Forelimb muscle (tissue), 1 donor: Measurements from ENCODE around the gene MBOAT2. TPM values are rescaled to one million over a fixed set of nuclear protein-coding genes. Genes with fewer than 3 reads are reported as not detected.
A peak's percentile ranks its signal among the peaks of the same experiment; 100 is the strongest.
"Not testable (repeated sequence)": the region's sequence is repeated elsewhere in the genome, so short reads cannot be mapped to it uniquely, and the experiment has no call there.

Source experiments
- DNase-seq: peaks from one replicate; pipeline ENCODE4 v3.0.0-alpha.2; 2013; ENCODE audit warnings: low read depth
- polyA plus RNA-seq: library from polyadenylated mRNA; unstranded; fragments of 120-200 nt; gene quantifications from one replicate; pipeline ENCODE4 v1.2.1, GENCODE V29; 2013; ENCODE audit not compliant: insufficient read length

The MBOAT2 gene
- polyA plus RNA-seq, 1 donor: 78.3 TPM

DNA sequence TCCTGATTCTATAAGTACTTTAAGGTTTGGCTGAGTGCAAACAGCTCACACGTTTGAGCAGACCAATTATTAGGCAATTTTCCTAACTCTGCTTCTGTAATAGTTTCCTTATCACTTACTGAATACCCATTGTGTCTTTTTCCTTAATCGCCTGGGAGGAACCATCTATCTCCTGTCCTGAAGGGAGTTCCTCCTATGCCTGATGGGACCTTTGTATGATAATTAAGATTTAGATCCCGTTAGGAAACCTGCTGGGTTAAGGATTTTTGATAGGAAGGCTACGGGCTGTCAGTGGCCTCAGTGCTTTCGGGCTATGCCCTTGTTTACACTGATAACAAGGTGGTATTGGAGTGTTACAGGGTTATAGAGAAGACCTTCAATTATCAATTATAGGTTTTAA, 106.8 kb downstream of the MBOAT2 start:
- not testable (repeated sequence) for DNase-seq

DNA sequence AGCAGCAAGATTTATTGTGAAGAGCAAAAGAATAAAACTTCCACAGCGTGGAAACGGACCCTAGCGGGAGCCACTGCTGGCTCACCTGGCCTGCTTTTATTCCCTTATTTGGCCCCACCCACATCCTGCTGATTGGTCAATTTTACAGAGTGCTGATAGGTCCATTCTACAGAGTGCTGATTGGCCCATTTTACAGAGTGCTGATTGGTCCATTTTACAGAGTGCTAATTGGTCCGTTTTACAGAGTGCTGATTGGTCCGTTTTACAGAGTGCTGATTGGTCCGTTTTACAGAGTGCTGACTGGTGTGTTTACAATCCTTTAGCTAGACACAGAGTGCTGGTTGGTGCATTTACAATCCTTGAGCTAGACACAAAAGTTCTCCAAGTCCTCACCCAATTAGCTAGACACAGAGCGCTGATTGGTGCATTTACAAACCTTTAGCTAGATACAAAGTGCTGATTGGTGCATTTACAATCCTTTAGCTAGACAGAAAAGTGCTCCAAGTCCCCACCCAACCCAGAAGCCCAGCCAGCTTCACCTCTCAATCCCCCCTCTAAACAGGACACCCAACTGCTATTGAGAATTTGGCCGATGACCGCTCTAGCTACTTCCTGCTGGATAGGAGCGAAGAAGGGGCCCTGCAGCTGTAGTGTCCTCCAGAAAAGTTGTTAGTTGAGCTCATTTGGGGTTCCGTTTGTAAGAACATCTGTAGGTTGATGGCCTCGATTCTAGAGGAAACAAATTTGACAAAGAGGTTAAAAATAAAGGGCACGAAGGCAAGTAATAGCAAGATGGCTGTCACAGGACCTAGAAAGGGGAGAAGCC, 108.2 kb downstream of the MBOAT2 start:
- DNase-seq: not testable (repeated sequence)

- no peak for DNase-seq
Observed at GRCh38 chr2:8893978-8894820, 109.3 kb downstream of the MBOAT2 start.

GRCh38 chr2:8893474-8893873, 110.0 kb downstream of the MBOAT2 start:
- DNase-seq: no peak

GRCh38 chr2:8892111-8892510, 111.4 kb downstream of the MBOAT2 start:
- no peak for DNase-seq

- DNase-seq: no peak
Observed at GRCh38 chr2:8889978-8890377, 113.5 kb downstream of the MBOAT2 start.

- no peak for DNase-seq
Observed at GRCh38 chr2:8888963-8889362, 114.5 kb downstream of the MBOAT2 start.

DNA sequence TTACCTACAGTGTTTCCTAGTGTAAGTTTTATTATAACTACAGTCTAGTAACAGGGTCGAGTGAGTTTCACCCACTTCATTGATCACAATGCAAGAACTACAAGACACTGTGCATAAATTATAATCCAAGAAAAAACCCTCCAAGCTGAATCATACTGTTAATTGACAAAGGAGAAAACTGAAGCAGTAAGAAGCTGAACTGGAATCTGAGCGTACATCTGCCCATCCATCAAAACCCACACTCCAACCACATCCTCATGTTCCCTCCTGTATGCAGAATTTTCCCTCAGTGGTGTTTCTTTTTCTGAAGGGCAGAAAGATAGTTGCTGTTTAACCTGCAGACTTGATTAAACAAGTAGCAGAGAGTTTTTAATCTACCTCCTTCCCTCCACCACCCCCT, 116.6 kb downstream of the MBOAT2 start:
- no peak for DNase-seq

- DNase-seq: no peak
Observed at GRCh38 chr2:8886202-8886518, 117.3 kb downstream of the MBOAT2 start.

DNA sequence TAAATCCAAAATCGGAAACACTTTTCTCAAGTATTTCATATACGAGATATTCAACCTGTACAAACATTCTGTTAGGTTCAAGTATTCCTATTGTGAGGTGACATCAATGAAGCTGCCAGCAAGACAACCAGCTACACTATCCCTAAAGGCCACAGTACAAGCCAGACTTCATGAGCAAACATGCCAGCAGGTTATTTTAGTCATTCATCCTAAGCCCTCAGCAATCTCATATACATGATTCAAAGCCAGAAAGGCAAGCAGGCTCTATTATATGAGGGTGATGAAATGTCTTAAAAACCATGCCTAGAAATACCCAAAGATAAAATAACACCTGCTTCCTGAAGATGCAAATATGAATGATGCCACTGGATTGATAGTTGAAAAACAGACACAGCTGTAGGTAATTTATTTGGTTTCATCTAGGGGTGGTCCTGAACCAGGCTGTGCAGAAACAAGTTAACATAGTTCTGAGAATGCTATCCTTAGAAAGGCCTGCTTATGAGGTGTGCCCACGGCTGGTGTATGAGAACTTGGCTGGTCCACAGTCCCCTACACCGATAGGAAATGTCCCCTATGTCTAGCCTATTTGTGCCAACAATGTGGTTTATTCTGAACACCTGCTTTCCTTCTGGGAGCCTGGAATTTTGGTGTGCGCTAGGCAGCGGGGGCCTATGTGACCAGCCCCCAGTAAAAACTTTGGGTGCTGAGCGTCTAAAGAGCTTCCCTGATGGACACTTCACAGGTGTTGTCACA, 117.9 kb downstream of the MBOAT2 start:
- DNase-seq: no peak

DNA sequence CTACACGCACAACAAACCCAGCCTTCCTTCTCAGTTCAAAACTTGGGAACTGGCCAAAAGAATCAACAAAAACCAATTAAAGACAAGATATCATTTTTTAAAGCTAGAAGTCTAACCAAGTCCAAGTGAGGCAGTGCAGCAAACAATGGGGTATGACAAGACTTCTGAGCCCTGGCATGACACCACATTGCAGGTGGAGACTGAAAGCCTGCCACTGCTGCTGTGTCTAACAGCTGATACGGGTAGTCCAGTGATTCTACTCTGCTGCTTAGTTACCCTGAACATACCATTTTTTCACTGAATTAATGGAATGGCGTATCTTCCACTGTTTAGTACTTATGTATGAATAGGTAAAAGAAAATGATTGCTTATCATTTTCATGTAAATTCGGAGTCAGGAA, 118.7 kb downstream of the MBOAT2 start:
- DNase-seq: no peak

DNA sequence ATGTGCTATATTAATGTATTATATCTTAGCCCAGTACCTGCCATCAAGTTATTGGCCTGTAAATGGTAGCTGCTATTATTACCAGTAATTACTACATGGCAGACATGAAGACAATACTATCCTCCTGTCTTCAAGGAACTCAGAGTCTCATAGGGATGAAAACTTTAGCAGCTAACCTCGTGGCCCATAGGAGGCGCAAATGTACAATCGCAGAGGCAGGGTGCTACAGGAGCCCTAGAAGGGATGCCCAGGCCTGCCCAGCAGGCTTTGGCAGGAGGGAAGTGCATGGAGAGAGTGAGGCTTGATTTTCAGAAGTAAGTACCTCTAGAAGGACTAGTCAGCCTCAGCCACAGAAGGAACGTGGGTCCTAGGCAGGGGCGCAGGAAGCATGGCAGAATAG, 121.4 kb downstream of the MBOAT2 start:
- DNase-seq: no peak

DNA sequence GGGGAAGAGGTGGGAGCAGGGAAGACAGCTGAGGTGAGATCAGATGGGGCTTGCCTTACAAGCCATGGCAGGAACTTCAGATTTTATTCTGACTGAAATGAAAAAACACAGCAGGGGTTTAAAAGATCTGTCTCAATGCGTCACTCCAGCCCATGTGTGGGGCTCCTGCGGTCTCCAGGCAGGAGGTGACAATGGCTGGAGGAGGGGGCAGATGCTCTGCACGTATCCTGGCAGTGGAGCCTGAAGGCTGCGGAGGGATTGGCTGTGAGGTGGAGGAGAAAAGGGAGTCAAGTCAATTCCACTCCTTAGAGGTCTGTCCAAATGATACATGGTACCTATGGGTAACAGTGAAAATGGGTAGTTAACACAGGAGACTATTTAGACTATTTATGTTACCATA, 125.6 kb downstream of the MBOAT2 start:
- no peak for DNase-seq

- no peak for DNase-seq
Observed at GRCh38 chr2:8877332-8877731, 126.2 kb downstream of the MBOAT2 start.

DNA sequence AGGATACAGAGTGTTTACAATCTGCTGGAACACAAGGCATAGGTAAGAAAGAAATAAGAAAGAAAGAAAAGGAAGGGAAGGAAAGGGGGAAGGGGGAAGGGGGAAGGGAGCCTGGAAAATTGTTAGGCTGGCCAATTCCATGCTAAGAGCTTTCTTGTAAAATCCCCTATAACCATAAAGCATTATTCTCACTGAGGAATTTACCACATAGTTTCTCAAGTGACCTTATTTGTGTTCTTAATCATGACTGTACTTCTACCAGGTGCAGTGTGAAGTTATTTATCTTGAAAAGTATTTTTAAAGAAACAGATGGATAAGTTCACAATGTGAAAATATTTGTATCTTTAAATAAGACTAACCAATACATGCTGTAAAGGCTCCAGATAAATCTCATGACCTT, 126.9 kb downstream of the MBOAT2 start:
- no peak for DNase-seq

DNA sequence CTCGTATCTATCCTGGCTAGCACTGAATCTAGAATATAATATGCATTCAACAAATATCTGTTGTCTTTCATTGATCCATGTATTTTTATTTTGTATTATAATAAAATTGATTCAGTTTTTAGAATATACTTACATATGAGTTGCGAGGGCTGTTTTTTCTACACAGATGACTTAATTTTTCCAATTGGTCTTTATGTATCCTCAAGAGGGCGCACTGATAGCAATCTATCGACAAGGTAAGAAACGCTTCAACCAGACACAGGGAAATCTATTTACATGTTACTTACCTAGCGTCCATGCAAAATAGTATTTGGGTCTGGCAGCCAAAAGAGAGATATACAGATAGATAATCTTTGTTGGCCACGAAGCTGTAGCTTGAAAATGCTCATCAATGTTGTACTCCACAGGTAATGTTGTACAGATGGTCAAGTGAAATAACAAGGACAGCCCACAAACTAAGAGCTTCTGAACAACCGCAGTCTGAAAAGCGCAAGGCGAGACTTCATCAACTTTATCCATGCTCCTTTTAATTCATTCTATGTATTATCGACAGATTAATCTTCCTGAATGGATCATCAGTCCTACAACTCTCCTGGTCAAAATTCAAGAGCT, 130.6 kb downstream of the MBOAT2 start:
- DNase-seq: peak; percentile 17

DNA sequence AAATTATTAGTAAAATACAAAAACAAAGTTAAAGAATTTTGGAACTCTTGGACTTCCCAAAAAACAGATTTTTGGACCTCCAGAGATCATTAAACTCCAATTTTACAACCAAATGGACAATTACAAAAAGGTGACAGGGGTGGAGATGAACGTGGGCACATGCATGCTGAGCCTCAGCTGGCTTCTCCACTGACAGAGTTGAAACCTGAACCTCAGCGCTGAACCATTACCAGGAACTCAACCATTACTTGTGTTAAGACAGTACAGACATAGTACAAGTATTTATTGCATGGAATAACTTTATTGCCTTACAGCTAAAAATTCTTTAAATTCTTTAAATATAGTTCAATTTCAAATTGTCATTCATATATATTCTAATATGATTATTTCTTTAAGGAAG, 133.0 kb downstream of the MBOAT2 start:
- DNase-seq: no peak

DNA sequence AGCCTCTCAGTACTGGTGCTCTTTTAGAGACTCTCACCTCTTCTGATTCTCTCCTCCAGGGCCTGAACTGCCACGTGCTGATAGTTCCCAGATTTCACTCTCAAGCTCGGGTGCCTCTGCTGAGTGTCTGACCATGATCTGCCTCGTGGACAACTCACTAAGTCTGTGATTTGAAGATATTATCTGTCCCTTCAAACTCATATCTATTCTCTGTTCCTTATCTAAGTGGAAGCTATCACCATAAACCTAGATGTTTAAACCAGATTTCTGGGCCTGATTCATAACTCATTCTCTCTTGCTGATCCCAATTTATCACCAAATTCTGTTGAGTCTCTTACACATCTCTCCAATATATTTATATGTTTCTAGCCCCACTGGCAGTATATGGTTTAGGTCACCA, 136.1 kb downstream of the MBOAT2 start:
- DNase-seq: no peak

- no peak for DNase-seq
Observed at GRCh38 chr2:8863331-8863953, 140.0 kb downstream of the MBOAT2 start.

- no peak for DNase-seq
Observed at GRCh38 chr2:8862230-8862629, 141.3 kb downstream of the MBOAT2 start.

GRCh38 chr2:8861797-8862196, 141.7 kb downstream of the MBOAT2 start:
- no peak for DNase-seq

- no peak for DNase-seq
Observed at GRCh38 chr2:8860239-8860638, 143.2 kb downstream of the MBOAT2 start.
